Keratinocyte (primary cell): ENCODE measurements around the gene DOCK1. TPM values are rescaled to one million over a fixed set of nuclear protein-coding genes. Genes with fewer than 3 reads are reported as not detected.

Experiments used
- DNase-seq: peaks from one replicate; pipeline ENCODE4 v3.0.0-alpha.2; 2011; ENCODE audit warnings: low read depth, missing footprints, low spot score
- FAIRE-seq: peaks from 2 replicates; lab custom pipeline; 2011; peaks lifted over from hg19 to GRCh38; lab: Jason Lieb, UNC
- H2AFZ ChIP-seq: 2 replicates; pipeline ENCODE4 v1.6.0; 2012; ENCODE audit warnings: low read length, control low read depth, inconsistent platforms; ENCODE audit not compliant: control insufficient read depth
- H3K27ac ChIP-seq: 2 replicates; pipeline ENCODE4 v1.5.1; 2011; ENCODE audit warnings: low read length; ENCODE audit not compliant: control insufficient read depth, insufficient read depth
- H3K27me3 ChIP-seq: 3 replicates; pipeline ENCODE4 v1.6.0; 2011; ENCODE audit warnings: low read length; ENCODE audit not compliant: control insufficient read depth, insufficient read depth; ENCODE audit errors: extremely low read depth
- H3K36me3 ChIP-seq, 2 experiments: 2 replicates in 1 of 2; 3 replicates in 1 of 2; pipeline ENCODE4 v1.5.1; 2011; ENCODE audit warnings: low read length in 2 of 2, mild to moderate bottlenecking in 1 of 2; ENCODE audit not compliant: control insufficient read depth in 2 of 2, insufficient read depth in 2 of 2; ENCODE audit errors: extremely low read depth in 1 of 2
- H3K4me1 ChIP-seq: 3 replicates; pipeline ENCODE4 v1.5.1; 2011; ENCODE audit warnings: low read length; ENCODE audit not compliant: control insufficient read depth, insufficient read depth; ENCODE audit errors: extremely low read depth
- H3K4me2 ChIP-seq: 3 replicates; pipeline ENCODE4 v1.6.0; 2011; ENCODE audit warnings: low read depth, low read length; ENCODE audit not compliant: control insufficient read depth, insufficient read depth; ENCODE audit errors: extremely low read depth
- H3K4me3 ChIP-seq, 3 experiments: fragments of 200-600 bp in 1 of 3; sonication (generic) in 1 of 3; 2 replicates in 2 of 3; 3 replicates in 1 of 3; pipeline ENCODE4 v1.5.1; 2011 to 2016; ENCODE audit warnings: low read length in 3 of 3, mild to moderate bottlenecking in 3 of 3, control low read depth in 2 of 3, inconsistent platforms in 1 of 3, low read depth in 1 of 3, mixed read lengths in 1 of 3, mixed run types in 1 of 3, moderate library complexity in 1 of 3; ENCODE audit not compliant: control insufficient read depth in 2 of 3, insufficient read depth in 2 of 3; ENCODE audit errors: extremely low read depth in 1 of 3
- H3K79me2 ChIP-seq: 2 replicates; pipeline ENCODE4 v1.6.0; 2012; ENCODE audit warnings: low read length; ENCODE audit not compliant: control insufficient read depth, insufficient read depth
- H3K9ac ChIP-seq: 3 replicates; pipeline ENCODE4 v1.6.0; 2011; ENCODE audit warnings: low read length; ENCODE audit not compliant: control insufficient read depth, insufficient read depth; ENCODE audit errors: extremely low read depth
- H3K9me1 ChIP-seq: 3 replicates; pipeline ENCODE4 v1.6.0; 2011; ENCODE audit warnings: low read length; ENCODE audit not compliant: control insufficient read depth, insufficient read depth; ENCODE audit errors: extremely low read depth
- H3K9me3 ChIP-seq: 2 replicates; pipeline ENCODE4 v1.5.1; 2012; ENCODE audit warnings: low read depth, low read length; ENCODE audit not compliant: control insufficient read depth
- H4K20me1 ChIP-seq: 3 replicates; pipeline ENCODE4 v1.6.0; 2011; ENCODE audit warnings: low read length; ENCODE audit not compliant: control insufficient read depth, insufficient read depth; ENCODE audit errors: extremely low read depth
- CTCF ChIP-seq, 3 experiments: IDR thresholded peaks in 1 of 3; conservative IDR thresholded peaks in 1 of 3; optimal IDR thresholded peaks in 1 of 3; 2 replicates in 2 of 3; 3 replicates in 1 of 3; pipeline versions ENCODE3 to v1.5.1; 2011; ENCODE audit warnings: low read length in 3 of 3, mild to moderate bottlenecking in 3 of 3, moderate library complexity in 2 of 3, control low read depth in 1 of 3, inconsistent platforms in 1 of 3; ENCODE audit not compliant: insufficient read depth in 2 of 3; ENCODE audit errors: extremely low read depth in 1 of 3
- EZH2 ChIP-seq: IDR thresholded peaks from one replicate; pipeline ENCODE4 v1.6.1; 2012; ENCODE audit warnings: inconsistent platforms, mild to moderate bottlenecking, low read length, moderate library complexity
- dilution Hi-C: fragments of 300-500 bp; cut with MboI; formaldehyde crosslinking; loops from one replicate; pipeline ENCODE4 v1.7.0; 2020; ENCODE audit warnings: low sequenced_read_pairs; ENCODE audit not compliant: extremely low pct_ligation_motif_present
- polyA plus RNA-seq, 5 experiments: library from polyadenylated mRNA; depleted of rRNA in 3 of 5; stranded (reverse) in 3 of 5; stranded (forward) in 1 of 5; unstranded in 1 of 5; fragments of >200 nt; gene quantifications; 1 replicate in 1 of 5; 2 replicates in 3 of 5; 3 replicates in 1 of 5; pipeline versions ENCODE4 v1.2.1 to v1.2.3, GENCODE V29; 2011 to 2012; ENCODE audit warnings: missing spikeins in 2 of 5, low read depth in 1 of 5, low replicate concordance in 1 of 5

The DOCK1 gene
- polyA plus RNA-seq, 1 donor (not counting 4 experiments of a cell fraction or from before 2014, with no cell fraction given), result 15.7 TPM

DNA sequence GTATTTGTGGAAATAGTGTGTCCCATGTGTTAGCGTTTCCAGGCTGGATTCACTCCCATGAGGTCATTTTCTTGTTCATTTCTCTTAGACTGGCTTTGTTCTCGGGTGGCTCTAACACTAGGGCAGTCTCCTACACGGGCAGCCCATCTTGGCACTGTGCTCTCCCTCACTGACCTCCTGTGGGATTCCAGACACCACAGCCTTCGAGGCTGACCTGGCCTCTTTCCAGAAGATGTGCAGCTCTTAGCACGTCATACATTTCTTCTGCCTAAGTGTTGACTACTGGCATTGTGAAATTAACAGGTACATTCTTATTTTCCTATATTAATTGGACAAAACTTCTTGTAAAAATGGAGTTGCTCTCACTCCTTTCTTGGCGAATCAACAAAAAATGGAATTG, 218.4 kb downstream of the DOCK1 start:
- Histone ChIP-seq H3K9me3 (no peaks in the 10 kb centered on the region), H3K79me2 (no peaks in the 10 kb centered on the region), H3K4me3 (no peak overlapping the region), H3K9me1 (no peaks in the 10 kb centered on the region), H2AFZ (no peak overlapping the region), H3K9ac (no peak overlapping the region), H3K36me3 (peaks cover 4 to 13% of the 10 kb centered on the region in 2 experiments), H3K27me3 (no peaks in the 10 kb centered on the region), H3K27ac (no peak overlapping the region), H3K4me1 (no peaks in the 10 kb centered on the region), H3K4me2 (no peak overlapping the region), H4K20me1 (peaks cover 7% of the 10 kb centered on the region)
- TF ChIP-seq CTCF (optimal IDR thresholded peaks at IDR 0.05 in 1 of 3, IDR thresholded peaks at IDR 0.05 in 1 of 3, conservative IDR thresholded peaks at IDR 0.05 in 1 of 3; ENCODE audit: extremely low read depth in 1 of 3, insufficient read depth in 2 of 3, low read length in 3 of 3) (no peak), EZH2 (no peak)
- dilution Hi-C loops, result no loop called here
- no peak for DNase-seq
- no peak for FAIRE-seq

DNA sequence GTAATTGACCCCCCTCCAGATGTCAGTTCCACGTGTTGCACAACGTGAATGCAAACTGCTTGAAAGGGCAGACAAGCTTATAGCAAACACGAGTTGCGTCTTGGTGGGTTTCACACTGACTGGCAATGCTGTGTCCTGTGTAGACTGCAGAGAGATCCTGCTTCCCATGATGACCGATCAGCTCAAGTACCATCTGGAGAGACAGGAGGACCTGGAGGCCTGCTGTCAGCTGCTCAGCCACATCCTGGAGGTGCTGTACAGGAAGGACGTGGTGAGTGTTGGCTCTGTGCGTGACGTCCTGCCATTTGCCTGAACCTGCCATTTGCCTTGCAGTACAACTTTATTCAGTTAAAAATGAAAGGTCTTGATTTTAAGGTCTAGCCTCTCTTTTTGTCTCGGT, 220.1 kb downstream of the DOCK1 start:
- no peak for DNase-seq
- Histone ChIP-seq H3K4me1 (no peaks in the 10 kb centered on the region), H3K27ac (no peak overlapping the region), H3K4me3 (no peak overlapping the region), H2AFZ (no peak overlapping the region), H4K20me1 (peaks cover 5% of the 10 kb centered on the region), H3K36me3 (peaks cover 8 to 16% of the 10 kb centered on the region in 2 experiments), H3K27me3 (no peaks in the 10 kb centered on the region), H3K9me3 (no peaks in the 10 kb centered on the region), H3K4me2 (no peak overlapping the region), H3K79me2 (no peaks in the 10 kb centered on the region), H3K9me1 (no peaks in the 10 kb centered on the region), H3K9ac (no peak overlapping the region)
- TF ChIP-seq EZH2 (no peak), CTCF (optimal IDR thresholded peaks at IDR 0.05 in 1 of 3, IDR thresholded peaks at IDR 0.05 in 1 of 3, conservative IDR thresholded peaks at IDR 0.05 in 1 of 3; ENCODE audit: extremely low read depth in 1 of 3, insufficient read depth in 2 of 3, low read length in 3 of 3) (no peak)
- dilution Hi-C loops, result no loop called here
- FAIRE-seq, result no peak
